IPS-18c (cell line): ENCODE data around the gene FAM234B.
"Not testable (repeated sequence)": the region's sequence is repeated elsewhere in the genome, so short reads cannot be mapped to it uniquely, and the experiment has no call there.

Experiments
- H3K4me3 ChIP-seq: 2 replicates; pipeline ENCODE4 v1.7.0; 2013; ENCODE audit warnings: low read depth, mild to moderate bottlenecking, low read length, moderate library complexity; ENCODE audit not compliant: insufficient read depth
- H3K9me3 ChIP-seq: one replicate; pipeline ENCODE4 v1.6.1; 2013; ENCODE audit warnings: mild to moderate bottlenecking, low read length, moderate library complexity; ENCODE audit not compliant: control insufficient read depth, insufficient read depth

The FAM234B gene

GRCh38 chr12:13074396-13075117, 30.4 kb downstream of the FAM234B start:
- Histone ChIP-seq H3K4me3 (no peak overlapping the region), H3K9me3 (no peaks in the 10 kb centered on the region)

- Histone ChIP-seq H3K4me3 (no peak overlapping the region), H3K9me3 (no peaks in the 10 kb centered on the region)
Measured at GRCh38 chr12:13075118-13075480, 30.9 kb downstream of the FAM234B start.

GRCh38 chr12:13075786-13076570, 31.8 kb downstream of the FAM234B start:
- Histone ChIP-seq H3K9me3 (no peaks in the 10 kb centered on the region), H3K4me3 (no peak overlapping the region)

GRCh38 chr12:13079440-13079906, 35.3 kb downstream of the FAM234B start:
- Histone ChIP-seq H3K9me3 (no peaks in the 10 kb centered on the region), H3K4me3 (no peak overlapping the region)

- Histone ChIP-seq H3K4me3 (no peak overlapping the region), H3K9me3 (no peaks in the 10 kb centered on the region)
Measured at GRCh38 chr12:13080266-13080665, 36.1 kb downstream of the FAM234B start.

GRCh38 chr12:13082861-13083260, 38.7 kb downstream of the FAM234B start:
- Histone ChIP-seq H3K9me3 (no peaks in the 10 kb centered on the region), H3K4me3 (no peak overlapping the region)

- H3K4me3 ChIP-seq, H3K9me3 ChIP-seq: not testable (repeated sequence)
Measured at GRCh38 chr12:13083638-13084037, 39.5 kb downstream of the FAM234B start.

GRCh38 chr12:13084898-13085640, 40.9 kb downstream of the FAM234B start:
- H3K9me3 ChIP-seq = no peaks in the 10 kb centered on the region
- no peak overlapping the region for H3K4me3 ChIP-seq

GRCh38 chr12:13085968-13086686, 41.9 kb downstream of the FAM234B start:
- no peak overlapping the region for H3K4me3 ChIP-seq
- no peaks in the 10 kb centered on the region for H3K9me3 ChIP-seq

GRCh38 chr12:13087766-13088165, 43.6 kb downstream of the FAM234B start:
- no peaks in the 10 kb centered on the region for H3K9me3 ChIP-seq
- H3K4me3 ChIP-seq = no peak overlapping the region

- H3K9me3 ChIP-seq = no peaks in the 10 kb centered on the region
- no peak overlapping the region for H3K4me3 ChIP-seq
Measured at GRCh38 chr12:13088496-13088895, 44.3 kb downstream of the FAM234B start.

- H3K9me3 ChIP-seq = no peaks in the 10 kb centered on the region
- H3K4me3 ChIP-seq = no peak overlapping the region
Measured at GRCh38 chr12:13090054-13090453, 45.9 kb downstream of the FAM234B start.

GRCh38 chr12:13091832-13092231, 47.7 kb downstream of the FAM234B start:
- Histone ChIP-seq H3K4me3 (no peak overlapping the region), H3K9me3 (no peaks in the 10 kb centered on the region)

- no peaks in the 10 kb centered on the region for H3K9me3 ChIP-seq
- H3K4me3 ChIP-seq = no peak overlapping the region
Measured at GRCh38 chr12:13093191-13093847, 49.1 kb downstream of the FAM234B start.

- Histone ChIP-seq H3K4me3 (no peak overlapping the region), H3K9me3 (no peaks in the 10 kb centered on the region)
Measured at GRCh38 chr12:13093848-13094220, 49.7 kb downstream of the FAM234B start.

GRCh38 chr12:13094367-13094766, 50.2 kb downstream of the FAM234B start:
- H3K4me3 ChIP-seq = no peak overlapping the region
- no peaks in the 10 kb centered on the region for H3K9me3 ChIP-seq
